Mesenchymal stem cell (in vitro differentiated cells and primary cell): ENCODE data around the gene RNF44.

ENCODE experiments used
- DNase-seq: peaks from one replicate; pipeline ENCODE4 v3.0.0-alpha.2; 2013
- H2AFZ ChIP-seq: one replicate; pipeline ENCODE4 v1.6.1; 2013; ENCODE audit warnings: low read depth, mild to moderate bottlenecking, control low read depth, inconsistent platforms, low read length, moderate library complexity
- H2AK5ac ChIP-seq: 2 replicates; pipeline ENCODE4 v1.6.1; 2013; ENCODE audit warnings: low read length, moderate library complexity, mild to moderate bottlenecking, inconsistent platforms; ENCODE audit not compliant: severe bottlenecking
- H2BK120ac ChIP-seq: one replicate; pipeline ENCODE4 v1.6.1; 2013; ENCODE audit warnings: low read depth, mild to moderate bottlenecking, inconsistent platforms, low read length, moderate library complexity
- H2BK12ac ChIP-seq, 2 experiments: one replicate each; pipeline ENCODE4 v1.6.1; 2013; ENCODE audit warnings: inconsistent platforms in 2 of 2, low read length in 2 of 2, mild to moderate bottlenecking in 2 of 2, moderate library complexity in 2 of 2, control low read depth in 1 of 2
- H2BK15ac ChIP-seq: one replicate; pipeline ENCODE4 v1.6.1; 2013; ENCODE audit warnings: mild to moderate bottlenecking, low read depth, inconsistent platforms; ENCODE audit not compliant: poor library complexity, severe bottlenecking
- H2BK5ac ChIP-seq: 2 replicates; pipeline ENCODE4 v1.6.1; 2013; ENCODE audit warnings: low read depth, mild to moderate bottlenecking, low read length, control low read depth, inconsistent platforms; ENCODE audit not compliant: poor library complexity, severe bottlenecking
- H3K14ac ChIP-seq, 2 experiments: one replicate each; pipeline ENCODE4 v1.6.1; 2013; ENCODE audit warnings: inconsistent platforms in 2 of 2, low read length in 2 of 2, control low read depth in 1 of 2, mild to moderate bottlenecking in 1 of 2, moderate library complexity in 1 of 2
- H3K18ac ChIP-seq, 2 experiments: one replicate each; pipeline ENCODE4 v1.6.1; 2013; ENCODE audit warnings: inconsistent platforms in 2 of 2, low read length in 2 of 2, control low read depth in 1 of 2, low read depth in 1 of 2, mild to moderate bottlenecking in 1 of 2
- H3K23ac ChIP-seq, 2 experiments: one replicate each; pipeline ENCODE4 v1.6.1; 2013; ENCODE audit warnings: inconsistent platforms in 2 of 2, low read length in 2 of 2, mild to moderate bottlenecking in 2 of 2, moderate library complexity in 2 of 2, control low read depth in 1 of 2
- H3K27ac ChIP-seq: 2 replicates; pipeline ENCODE4 v1.5.1; 2013; ENCODE audit warnings: mild to moderate bottlenecking, moderate library complexity, low read length, control low read depth, inconsistent platforms; ENCODE audit not compliant: poor library complexity, severe bottlenecking
- H3K27me3 ChIP-seq, 2 experiments: 2 replicates each; pipeline versions ENCODE4 v1.6.1 to v1.7.0; 2013; ENCODE audit warnings: low read length in 2 of 2, mild to moderate bottlenecking in 2 of 2, moderate library complexity in 2 of 2, control low read depth in 1 of 2, inconsistent platforms in 1 of 2; ENCODE audit not compliant: control insufficient read depth in 1 of 2, insufficient read depth in 1 of 2
- H3K36me3 ChIP-seq, 2 experiments: 2 replicates each; pipeline versions ENCODE4 v1.6.1 to v1.7.0; 2013; ENCODE audit warnings: low read length in 2 of 2, control low read depth in 1 of 2, inconsistent platforms in 1 of 2, low read depth in 1 of 2, mild to moderate bottlenecking in 1 of 2; ENCODE audit not compliant: insufficient read depth in 2 of 2, control insufficient read depth in 1 of 2
- H3K4ac ChIP-seq, 2 experiments: one replicate each; pipeline ENCODE4 v1.6.1; 2013; ENCODE audit warnings: inconsistent platforms in 2 of 2, low read length in 2 of 2, mild to moderate bottlenecking in 2 of 2, moderate library complexity in 2 of 2, control low read depth in 1 of 2, low read depth in 1 of 2
- H3K4me1 ChIP-seq: 2 replicates; pipeline ENCODE4 v1.6.1; 2013; ENCODE audit warnings: low read depth, low read length, control low read depth; ENCODE audit not compliant: control insufficient read depth, insufficient read depth
- H3K4me2 ChIP-seq: 2 replicates; pipeline ENCODE4 v1.6.1; 2013; ENCODE audit warnings: low read length, mild to moderate bottlenecking, inconsistent platforms; ENCODE audit not compliant: poor library complexity, severe bottlenecking
- H3K4me3 ChIP-seq, 2 experiments: 2 replicates each; pipeline versions ENCODE4 v1.5.1 to v1.7.0; 2013; ENCODE audit warnings: low read length in 2 of 2, mild to moderate bottlenecking in 2 of 2, control low read depth in 1 of 2, low read depth in 1 of 2; ENCODE audit not compliant: insufficient read depth in 1 of 2
- H3K79me1 ChIP-seq: replicated peaks from 2 replicates; pipeline ENCODE4 v1.6.1; 2013; ENCODE audit warnings: mild to moderate bottlenecking, control low read depth, low read length, inconsistent platforms; ENCODE audit not compliant: poor library complexity, severe bottlenecking
- H3K9ac ChIP-seq: 2 replicates; pipeline ENCODE4 v1.7.0; 2013; ENCODE audit warnings: mild to moderate bottlenecking, low read length, moderate library complexity
- H3K9me3 ChIP-seq: 2 replicates; pipeline ENCODE4 v1.7.0; 2013; ENCODE audit warnings: mild to moderate bottlenecking, low read length; ENCODE audit not compliant: control insufficient read depth
- H4K8ac ChIP-seq: one replicate; pipeline ENCODE4 v1.6.1; 2013; ENCODE audit warnings: inconsistent platforms, mild to moderate bottlenecking, low read length, moderate library complexity
- H4K91ac ChIP-seq: one replicate; pipeline ENCODE4 v1.6.1; 2013; ENCODE audit warnings: mild to moderate bottlenecking, low read length, inconsistent platforms
- WGBS: methylation state at CpG from one replicate; pipeline ENCODE4 v1.1.7; 2013; ENCODE audit warnings: mixed read lengths; 5-methylcytosine and 5-hydroxymethylcytosine counted together

The RNF44 gene

DNA sequence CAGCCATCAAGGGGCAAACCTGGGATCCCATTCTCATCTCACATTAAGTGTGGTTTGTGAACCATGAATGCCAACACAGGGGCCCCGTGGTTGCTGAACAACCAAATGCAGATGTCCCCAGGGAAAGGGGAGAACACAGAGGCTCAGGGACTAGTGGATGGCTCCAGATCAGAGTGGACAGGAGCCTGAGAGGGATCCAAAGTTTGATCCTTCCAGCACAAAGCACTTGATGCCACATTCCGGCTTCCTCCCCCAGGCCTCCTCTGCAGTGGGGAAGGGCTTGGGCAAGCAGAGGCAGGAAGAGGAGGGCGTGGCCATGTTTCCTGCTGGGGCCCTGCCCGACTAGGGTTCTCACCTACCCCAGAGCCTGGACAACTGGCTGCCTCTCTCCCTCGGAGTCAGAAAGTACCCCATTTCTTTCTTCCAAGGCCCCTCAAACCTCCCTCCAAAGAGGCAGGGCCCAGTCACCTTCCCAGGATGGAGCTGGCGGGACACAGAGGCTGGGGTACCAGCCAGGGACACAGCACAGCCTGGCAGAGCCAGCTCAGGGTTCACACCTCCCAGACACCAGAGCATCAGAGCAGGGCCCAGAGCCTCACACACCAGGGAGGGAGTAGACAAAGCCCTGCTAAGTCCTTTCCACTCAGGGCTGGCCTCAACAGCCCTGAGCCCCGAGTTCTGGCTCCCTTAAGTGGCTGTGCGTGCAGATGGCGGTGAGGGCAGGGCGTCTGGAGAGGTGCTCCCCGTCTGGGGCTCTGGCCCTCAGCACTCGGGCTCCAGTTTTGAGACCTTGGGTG lies 4.3 kb upstream of the RNF44 start:
- peak overlapping the region; percentile 92 for H4K8ac ChIP-seq
- WGBS = 47% methylated on average over 12 of the region's 12 CpGs

GRCh38 chr5:176540956-176541337 lies 3.7 kb upstream of the RNF44 start:
- Histone ChIP-seq H2AFZ (no peak overlapping the region), H3K9ac (no peak overlapping the region), H3K9me3 (no peaks in the 10 kb centered on the region), H4K8ac (no peak overlapping the region), H3K4me3 (no peak overlapping the region), H2BK120ac (no peak overlapping the region), H3K4ac (no peak overlapping the region), H3K14ac (no peak overlapping the region), H2BK12ac (peak overlapping the region; percentile 9 to 58), H3K27me3 (no peaks in the 10 kb centered on the region), H3K4me1 (peaks cover 28% of the 10 kb centered on the region), H2BK15ac (no peak overlapping the region), H3K23ac (no peak overlapping the region), H3K79me1 (peaks cover 6% of the 10 kb centered on the region), H3K4me2 (no peak overlapping the region), H3K18ac (peak overlapping the region in 1 of 2 experiments; percentile 59), H2AK5ac (peak overlapping the region; percentile 9), H4K91ac (peak overlapping the region; percentile 83), H3K27ac (no peak overlapping the region), H2BK5ac (no peak overlapping the region), H3K36me3 (no peaks in the 10 kb centered on the region)
- no peak for DNase-seq
- 94% methylated on average over 8 of the region's 8 CpGs for WGBS

More for the DNA sequence above, 4.3 kb upstream of the RNF44 start:
- no peaks in the 10 kb centered on the region for H3K9me3 ChIP-seq
- no peak overlapping the region for H2BK5ac ChIP-seq
- no peak overlapping the region for H3K9ac ChIP-seq
- H3K23ac ChIP-seq = peak overlapping the region in 1 of 2 experiments; percentile 34
- peak overlapping the region; percentile 92 for H4K91ac ChIP-seq
- peak overlapping the region in 1 of 2 experiments; percentile 75 for H3K14ac ChIP-seq
- H3K79me1 ChIP-seq = peaks cover 6% of the 10 kb centered on the region
- peak overlapping the region; percentile 63 to 71 for H3K18ac ChIP-seq
- peaks cover 28% of the 10 kb centered on the region for H3K4me1 ChIP-seq
- H2AK5ac ChIP-seq = peak overlapping the region; percentile 40
- no peaks in the 10 kb centered on the region for H3K27me3 ChIP-seq
- peak overlapping the region; percentile 83 to 87 for H3K4ac ChIP-seq
- peak overlapping the region; percentile 78 for H2BK120ac ChIP-seq
- H2AFZ ChIP-seq = no peak overlapping the region
- peak; percentile 34 for DNase-seq
- H3K4me3 ChIP-seq = no peak overlapping the region
- H3K27ac ChIP-seq = peak overlapping the region; percentile 6
- peak overlapping the region; percentile 56 for H2BK15ac ChIP-seq
- peak overlapping the region; percentile 9 for H3K4me2 ChIP-seq
- peak overlapping the region; percentile 58 to 81 for H2BK12ac ChIP-seq
- no peaks in the 10 kb centered on the region for H3K36me3 ChIP-seq

GRCh38 chr5:176540476-176540899 lies 3.3 kb upstream of the RNF44 start:
- H4K8ac ChIP-seq = no peak overlapping the region
- DNase-seq = no peak
- 93% methylated on average over 8 of the region's 8 CpGs for WGBS

GRCh38 chr5:176538989-176539384 lies 1.8 kb upstream of the RNF44 start:
- Histone ChIP-seq H3K27me3 (no peaks in the 10 kb centered on the region), H4K8ac (no peak overlapping the region), H3K4me2 (no peak overlapping the region), H3K4ac (no peak overlapping the region), H3K18ac (no peak overlapping the region), H2AK5ac (no peak overlapping the region), H3K23ac (no peak overlapping the region), H2BK120ac (no peak overlapping the region), H3K4me1 (peaks cover 42% of the 10 kb centered on the region), H4K91ac (no peak overlapping the region), H3K14ac (no peak overlapping the region), H3K79me1 (peaks cover 6% of the 10 kb centered on the region), H3K36me3 (peaks cover 0 to 7% of the 10 kb centered on the region in 2 experiments), H3K4me3 (no peak overlapping the region), H3K27ac (no peak overlapping the region), H2AFZ (no peak overlapping the region), H3K9me3 (no peaks in the 10 kb centered on the region), H2BK5ac (no peak overlapping the region), H2BK15ac (no peak overlapping the region), H2BK12ac (no peak overlapping the region), H3K9ac (peak overlapping the region; percentile 16)
- no peak for DNase-seq
- WGBS = 81% methylated on average over 4 of the region's 5 CpGs

More at GRCh38 chr5:176540476-176540899, 3.3 kb upstream of the RNF44 start:
- Histone ChIP-seq H3K27me3 (no peaks in the 10 kb centered on the region), H2BK15ac (no peak overlapping the region), H3K9me3 (no peaks in the 10 kb centered on the region), H3K36me3 (no peaks in the 10 kb centered on the region), H2AK5ac (no peak overlapping the region), H3K18ac (no peak overlapping the region), H2BK120ac (no peak overlapping the region), H3K27ac (no peak overlapping the region), H2BK12ac (peak overlapping the region; percentile 15 to 54), H2AFZ (no peak overlapping the region), H3K4me3 (no peak overlapping the region), H3K14ac (no peak overlapping the region), H3K23ac (no peak overlapping the region), H2BK5ac (no peak overlapping the region), H3K9ac (no peak overlapping the region), H3K79me1 (peaks cover 7% of the 10 kb centered on the region), H3K4me1 (peaks cover 28% of the 10 kb centered on the region), H3K4ac (no peak overlapping the region), H3K4me2 (no peak overlapping the region), H4K91ac (no peak overlapping the region)
